HCT116 (cell line): ENCODE data around the gene PSMB7. TPM values are rescaled to one million over a fixed set of nuclear protein-coding genes. Genes with fewer than 3 reads are reported as not detected.
A peak's percentile ranks its signal among the peaks of the same experiment; 100 is the strongest.

Experiments
- ATAC-seq: fragments of 200-7000 bp; cut with Tn5 transposase; 2 replicates; pipeline ENCODE4 v1.9.1; 2020; ENCODE audit warnings: mild to moderate bottlenecking, moderate library complexity
- BruUV-seq: library from RNA; stranded (reverse); fragments of 400-500 nt; replicated peaks from 2 replicates; lab custom pipeline; 2021; lab: Mats Ljungman, UMichigan
- CTCF ChIA-PET: fragments of 300-600 bp; sonication (Branson Sonifier 250); formaldehyde crosslinking; loops from one replicate; lab custom pipeline; 2021; ENCODE audit warnings: antibody characterized with exemption; lab: Charles Lee
- POLR2A ChIA-PET: fragments of 300-600, 350-600 bp; sonication (Branson Sonifier 250); formaldehyde crosslinking; loops from one replicate; lab custom pipeline; 2021; ENCODE audit warnings: antibody characterized with exemption; lab: Charles Lee
- RAD21 ChIA-PET, 2 experiments: fragments of 300-600 bp; sonication (Branson Sonifier 250); formaldehyde crosslinking; loops; one replicate each; lab custom pipeline; 2023; ENCODE audit warnings: low total read pairs in 2 of 2; ENCODE audit not compliant: uncharacterized antibody in 2 of 2, unreplicated experiment in 2 of 2, low non-redundant PET in 1 of 2; lab: Charles Lee
- DNase-seq: peaks from one replicate; pipeline ENCODE4 v3.0.0-alpha.2; 2010; ENCODE audit warnings: low read depth, low spot score
- H2AFZ ChIP-seq: fragments of 200-600 bp; shearing (Covaris generic), sonication (generic); 2 replicates; pipeline ENCODE4 v1.6.1; 2017; ENCODE audit warnings: low read depth, mixed run types, mixed read lengths, antibody characterized with exemption, low read length; ENCODE audit not compliant: poor library complexity, severe bottlenecking
- H3K27ac ChIP-seq: 2 replicates; pipeline ENCODE4 v1.5.1; 2012; ENCODE audit warnings: low read depth, low read length
- H3K27me3 ChIP-seq: fragments of 200-600 bp; sonication (generic); 2 replicates; pipeline ENCODE4 v1.6.1; 2016; ENCODE audit warnings: mixed run types, low read length, mixed read lengths; ENCODE audit not compliant: insufficient read depth
- H3K36me3 ChIP-seq, 2 experiments: fragments of 200-500 bp in 1 of 2; fragments of 200-600 bp in 1 of 2; sonication (Bioruptor generic) in 1 of 2; sonication (generic) in 1 of 2; 2 replicates each; pipeline versions ENCODE4 v1.5.1 to v1.6.1; 2014 to 2016; ENCODE audit warnings: low read length in 2 of 2, inconsistent platforms in 1 of 2, mixed read lengths in 1 of 2, mixed run types in 1 of 2; ENCODE audit not compliant: insufficient read depth in 2 of 2, control insufficient read depth in 1 of 2
- H3K4me1 ChIP-seq, 2 experiments: fragments of 200-600 bp in 1 of 2; sonication (generic) in 1 of 2; 2 replicates each; pipeline versions ENCODE4 v1.5.1 to v1.6.1; 2012 to 2017; ENCODE audit warnings: low read length in 2 of 2, inconsistent platforms in 1 of 2, mild to moderate bottlenecking in 1 of 2, mixed read lengths in 1 of 2, mixed run types in 1 of 2, moderate library complexity in 1 of 2; ENCODE audit not compliant: insufficient read depth in 2 of 2, control insufficient read depth in 1 of 2
- H3K4me2 ChIP-seq: fragments of 200-600 bp; sonication (generic); 2 replicates; pipeline ENCODE4 v1.6.1; 2017; ENCODE audit warnings: mixed run types, low read length, mixed read lengths
- H3K4me3 ChIP-seq, 2 experiments: fragments of 200-600 bp in 1 of 2; sonication (generic) in 1 of 2; replicated peaks in 1 of 2; 2 replicates each; pipeline ENCODE4 v1.5.1; 2011 to 2016; ENCODE audit warnings: low read length in 2 of 2, control low read depth in 1 of 2, low read depth in 1 of 2, mild to moderate bottlenecking in 1 of 2, mixed read lengths in 1 of 2, mixed run types in 1 of 2
- H3K79me2 ChIP-seq: fragments of 200-600 bp; sonication (generic); 2 replicates; pipeline ENCODE4 v1.6.1; 2017; ENCODE audit warnings: mild to moderate bottlenecking, mixed run types, low read length, moderate library complexity, mixed read lengths; ENCODE audit not compliant: insufficient read depth
- H3K9ac ChIP-seq: fragments of 200-600 bp; sonication (generic); 2 replicates; pipeline ENCODE4 v1.6.1; 2016; ENCODE audit warnings: low read length, mixed read lengths
- H3K9me2 ChIP-seq: fragments of 200-600 bp; sonication (generic), shearing (Covaris generic); 2 replicates; pipeline ENCODE4 v1.6.1; 2017; ENCODE audit warnings: mixed run types, mild to moderate bottlenecking, moderate library complexity; ENCODE audit not compliant: insufficient read depth
- H3K9me3 ChIP-seq, 2 experiments: fragments of 200-500 bp in 1 of 2; fragments of 200-600 bp in 1 of 2; sonication (Bioruptor generic) in 1 of 2; sonication (generic) in 1 of 2; 2 replicates each; pipeline ENCODE4 v1.6.1; 2014 to 2017; ENCODE audit warnings: low read length in 2 of 2, mixed read lengths in 2 of 2, inconsistent platforms in 1 of 2, low read depth in 1 of 2, mild to moderate bottlenecking in 1 of 2, mixed run types in 1 of 2, moderate library complexity in 1 of 2; ENCODE audit not compliant: control insufficient read depth in 1 of 2, insufficient read depth in 1 of 2
- H4K20me1 ChIP-seq: fragments of 200-600 bp; sonication (generic), shearing (Covaris generic); 2 replicates; pipeline ENCODE4 v1.6.1; 2017; ENCODE audit warnings: mixed run types, mild to moderate bottlenecking, moderate library complexity; ENCODE audit not compliant: insufficient read depth
- ATF3 ChIP-seq: IDR thresholded peaks from 2 replicates; pipeline ENCODE4 v1.6.1; 2012
- CBX3 ChIP-seq: IDR thresholded peaks from 2 replicates; pipeline ENCODE4 v1.6.1; 2012; ENCODE audit warnings: low read depth
- CEBPB ChIP-seq: IDR thresholded peaks from 2 replicates; pipeline ENCODE4 v1.6.1; 2012; ENCODE audit warnings: low read depth
- ELF1 ChIP-seq: IDR thresholded peaks from 2 replicates; pipeline ENCODE4 v1.6.1; 2012; ENCODE audit warnings: low read depth, borderline replicate concordance
- EZH2phosphoT487 ChIP-seq: fragments of 200-600 bp; IDR thresholded peaks from 2 replicates; pipeline ENCODE4 v1.6.1; 2018; ENCODE audit warnings: antibody characterized with exemption, borderline replicate concordance
- JUND ChIP-seq: IDR thresholded peaks from 2 replicates; pipeline ENCODE4 v1.6.1; 2012
- MAX ChIP-seq: IDR thresholded peaks from 2 replicates; pipeline ENCODE4 v1.6.1; 2012
- POLR2A ChIP-seq: IDR thresholded peaks from 2 replicates; pipeline ENCODE4 v1.7.0; 2011; ENCODE audit warnings: borderline replicate concordance; ENCODE audit not compliant: insufficient read depth, insufficient read length; ENCODE audit errors: extremely low read depth
- POLR2AphosphoS5 ChIP-seq: IDR thresholded peaks from 2 replicates; pipeline ENCODE4 v1.6.1; 2011; ENCODE audit warnings: mild to moderate bottlenecking, low read depth, low read length, moderate library complexity
- RAD21 ChIP-seq: IDR thresholded peaks from 2 replicates; pipeline ENCODE4 v1.6.1; 2012; ENCODE audit warnings: low read depth, mild to moderate bottlenecking
- SIN3A ChIP-seq: IDR thresholded peaks from 2 replicates; pipeline ENCODE4 v1.6.1; 2012; ENCODE audit warnings: low read depth
- SP1 ChIP-seq: IDR thresholded peaks from 2 replicates; pipeline ENCODE4 v1.6.1; 2012; ENCODE audit warnings: low read depth
- SRF ChIP-seq: IDR thresholded peaks from 2 replicates; pipeline ENCODE4 v1.6.1; 2012; ENCODE audit warnings: low read depth
- TCF7L2 ChIP-seq: IDR thresholded peaks from 2 replicates; pipeline ENCODE4 v1.7.0; 2011; ENCODE audit warnings: borderline replicate concordance, inconsistent platforms; ENCODE audit not compliant: insufficient read depth, insufficient read length; ENCODE audit errors: extremely low read depth
- YY1 ChIP-seq: IDR thresholded peaks from 2 replicates; pipeline ENCODE4 v1.6.1; 2011; ENCODE audit warnings: low read length, low read depth, moderate library complexity, mild to moderate bottlenecking; ENCODE audit not compliant: insufficient replicate concordance; ENCODE audit errors: extremely low read depth
- ZBTB33 ChIP-seq: IDR thresholded peaks from 2 replicates; pipeline ENCODE4 v1.6.1; 2011; ENCODE audit warnings: mild to moderate bottlenecking, low read length, moderate library complexity; ENCODE audit not compliant: insufficient replicate concordance; ENCODE audit errors: extremely low read depth
- ZNF274 ChIP-seq: fragments of 200-500 bp; sonication (Bioruptor generic); IDR thresholded peaks from 2 replicates; pipeline ENCODE4 v1.6.1; 2014; ENCODE audit warnings: mild to moderate bottlenecking, low read depth, low read length, inconsistent platforms
- intact Hi-C: fragments of 100-400 bp; cut with micrococcal nuclease; formaldehyde crosslinking; loops from 2 replicates; pipeline ENCODE4 v1.10.0; 2022
- total RNA-seq: library from RNA; stranded (reverse); gene quantifications from one replicate; pipeline ENCODE4 v1.2.1, GENCODE V29; 2021; ENCODE audit not compliant: unreplicated experiment
- TF ChIP-seq, protein P1 (sequence below): IDR thresholded peaks from 2 replicates; pipeline ENCODE4 v1.6.1; 2012; ENCODE audit warnings: low read depth

Gene PSMB7
- total RNA-seq, 1 experiment from 2014 or later, result 222 TPM

- CTCF ChIA-PET, result interaction anchor here (0.6 to 1.1 kb wide), 3 partner anchors 8 to 931 kb away, joined by 3 to 4 read pairs (median 3); no protein-coding TSS in a partner anchor
- Histone ChIP-seq H3K27me3 (no peaks in the 10 kb centered on the region), H2AFZ (no peak overlapping the region), H3K9me3 (no peaks in the 10 kb centered on the region), H3K4me3 (no peak overlapping the region), H3K4me1 (peaks cover 2 to 43% of the 10 kb centered on the region in 2 experiments; a peak in 2 of 4 replicates), H4K20me1 (peaks cover 52% of the 10 kb centered on the region; the same call in 1 of the 2 replicates), H3K4me2 (peak overlapping the region; percentile 16; the same call in 1 of the 2 replicates), H3K9me2 (no peaks in the 10 kb centered on the region), H3K79me2 (peaks cover 100% of the 10 kb centered on the region), H3K36me3 (peaks cover 0 to 7% of the 10 kb centered on the region in 2 experiments; a peak in 1 of 4 replicates), H3K27ac (no peak overlapping the region), H3K9ac (no peak overlapping the region)
- intact Hi-C loops, result no loop called here
- BruUV-seq, result no TSS peak
- ATAC-seq (no peak; the same call in 1 of the 2 replicates), DNase-seq (no peak)
- POLR2A ChIA-PET, result no interaction called here
- RAD21 ChIA-PET, result no interaction called here
- TF ChIP-seq JUND (no peak), ELF1 (no peak), ZBTB33 (no peak), CBX3 (no peak), SRF (no peak), POLR2AphosphoS5 (no peak), YY1 (no peak), ZNF274 (no peak), SP1 (no peak), POLR2A (no peak), SIN3A (no peak), EZH2phosphoT487 (no peak), ATF3 (no peak), CEBPB (no peak), MAX (no peak), TCF7L2 (no peak), RAD21 (no peak)
- TF ChIP-seq, protein P1, sequence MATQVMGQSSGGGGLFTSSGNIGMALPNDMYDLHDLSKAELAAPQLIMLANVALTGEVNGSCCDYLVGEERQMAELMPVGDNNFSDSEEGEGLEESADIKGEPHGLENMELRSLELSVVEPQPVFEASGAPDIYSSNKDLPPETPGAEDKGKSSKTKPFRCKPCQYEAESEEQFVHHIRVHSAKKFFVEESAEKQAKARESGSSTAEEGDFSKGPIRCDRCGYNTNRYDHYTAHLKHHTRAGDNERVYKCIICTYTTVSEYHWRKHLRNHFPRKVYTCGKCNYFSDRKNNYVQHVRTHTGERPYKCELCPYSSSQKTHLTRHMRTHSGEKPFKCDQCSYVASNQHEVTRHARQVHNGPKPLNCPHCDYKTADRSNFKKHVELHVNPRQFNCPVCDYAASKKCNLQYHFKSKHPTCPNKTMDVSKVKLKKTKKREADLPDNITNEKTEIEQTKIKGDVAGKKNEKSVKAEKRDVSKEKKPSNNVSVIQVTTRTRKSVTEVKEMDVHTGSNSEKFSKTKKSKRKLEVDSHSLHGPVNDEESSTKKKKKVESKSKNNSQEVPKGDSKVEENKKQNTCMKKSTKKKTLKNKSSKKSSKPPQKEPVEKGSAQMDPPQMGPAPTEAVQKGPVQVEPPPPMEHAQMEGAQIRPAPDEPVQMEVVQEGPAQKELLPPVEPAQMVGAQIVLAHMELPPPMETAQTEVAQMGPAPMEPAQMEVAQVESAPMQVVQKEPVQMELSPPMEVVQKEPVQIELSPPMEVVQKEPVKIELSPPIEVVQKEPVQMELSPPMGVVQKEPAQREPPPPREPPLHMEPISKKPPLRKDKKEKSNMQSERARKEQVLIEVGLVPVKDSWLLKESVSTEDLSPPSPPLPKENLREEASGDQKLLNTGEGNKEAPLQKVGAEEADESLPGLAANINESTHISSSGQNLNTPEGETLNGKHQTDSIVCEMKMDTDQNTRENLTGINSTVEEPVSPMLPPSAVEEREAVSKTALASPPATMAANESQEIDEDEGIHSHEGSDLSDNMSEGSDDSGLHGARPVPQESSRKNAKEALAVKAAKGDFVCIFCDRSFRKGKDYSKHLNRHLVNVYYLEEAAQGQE, result no peak
These were observed 24.2 kb downstream of the PSMB7 start for GRCh38 chr9:124390794-124391658.
